Measurements from ENCODE around the gene RPS2.

DNA sequence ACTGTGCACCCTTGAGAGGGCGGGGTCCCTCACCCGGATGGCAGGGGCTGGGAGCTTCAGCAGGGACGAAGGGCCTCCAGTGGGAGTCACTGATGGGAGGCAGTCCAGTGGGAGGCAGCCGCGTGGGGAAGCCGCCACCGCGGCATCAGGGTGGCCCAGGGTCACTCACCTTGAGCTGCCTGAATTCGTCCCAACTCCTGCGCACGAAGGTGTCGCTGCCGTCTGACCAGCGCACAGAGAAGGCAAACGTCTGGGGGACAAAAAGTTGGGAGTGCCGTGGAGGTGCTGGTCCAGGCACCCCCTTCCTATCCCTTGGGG lies 16.1 kb upstream of the RPS2 start:
- TF ChIP-seq, protein P1, sequence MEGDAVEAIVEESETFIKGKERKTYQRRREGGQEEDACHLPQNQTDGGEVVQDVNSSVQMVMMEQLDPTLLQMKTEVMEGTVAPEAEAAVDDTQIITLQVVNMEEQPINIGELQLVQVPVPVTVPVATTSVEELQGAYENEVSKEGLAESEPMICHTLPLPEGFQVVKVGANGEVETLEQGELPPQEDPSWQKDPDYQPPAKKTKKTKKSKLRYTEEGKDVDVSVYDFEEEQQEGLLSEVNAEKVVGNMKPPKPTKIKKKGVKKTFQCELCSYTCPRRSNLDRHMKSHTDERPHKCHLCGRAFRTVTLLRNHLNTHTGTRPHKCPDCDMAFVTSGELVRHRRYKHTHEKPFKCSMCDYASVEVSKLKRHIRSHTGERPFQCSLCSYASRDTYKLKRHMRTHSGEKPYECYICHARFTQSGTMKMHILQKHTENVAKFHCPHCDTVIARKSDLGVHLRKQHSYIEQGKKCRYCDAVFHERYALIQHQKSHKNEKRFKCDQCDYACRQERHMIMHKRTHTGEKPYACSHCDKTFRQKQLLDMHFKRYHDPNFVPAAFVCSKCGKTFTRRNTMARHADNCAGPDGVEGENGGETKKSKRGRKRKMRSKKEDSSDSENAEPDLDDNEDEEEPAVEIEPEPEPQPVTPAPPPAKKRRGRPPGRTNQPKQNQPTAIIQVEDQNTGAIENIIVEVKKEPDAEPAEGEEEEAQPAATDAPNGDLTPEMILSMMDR (IDR thresholded peaks at IDR 0.05; ENCODE audit: low read length) = no peak
- no peak for TF ChIP-seq EZH2 (IDR thresholded peaks at IDR 0.05; ENCODE audit: borderline replicate concordance, low read length)

Data from OCI-LY1 (cell line).